SK-N-MC (cell line): ENCODE measurements around the gene IL1RAPL1.

Source experiments
- EZH2 ChIP-seq: fragments of 200-600 bp; sonication (generic); IDR thresholded peaks from one replicate; pipeline ENCODE4 v1.6.1; 2017; ENCODE audit warnings: antibody characterized with exemption
- FOXP2 ChIP-seq: optimal IDR thresholded peaks from 2 replicates; pipeline ENCODE3; 2011; ENCODE audit warnings: mild to moderate bottlenecking, moderate library complexity; ENCODE audit not compliant: insufficient read depth; ENCODE audit errors: extremely low read length, control extremely low read depth
- POLR2AphosphoS5 ChIP-seq: IDR thresholded peaks from 2 replicates; pipeline ENCODE4 v1.6.1; 2012; ENCODE audit warnings: mild to moderate bottlenecking, low read depth, low read length, borderline replicate concordance

- TF ChIP-seq EZH2 = no peak
- no peak for TF ChIP-seq POLR2AphosphoS5
- no peak for TF ChIP-seq FOXP2
Observed at GRCh38 chrX:29478336-29479069, 891.3 kb downstream of the IL1RAPL1 start.
